SK-MEL-5 (cell line): ENCODE data around the gene WFDC8. TPM values are rescaled to one million over a fixed set of nuclear protein-coding genes. Genes with fewer than 3 reads are reported as not detected.
A peak's percentile ranks its signal among the peaks of the same experiment; 100 is the strongest.
"Not testable (repeated sequence)": the region's sequence is repeated elsewhere in the genome, so short reads cannot be mapped to it uniquely, and the experiment has no call there.

Experiments used
- DNase-seq: peaks from one replicate; pipeline ENCODE4 v3.0.0-alpha.2; 2016; ENCODE audit warnings: low read depth, low spot score
- in situ Hi-C: cut with HindIII; loops from 2 replicates; pipeline ENCODE4 v1.10.0; 2016; ENCODE audit warnings: low sequenced_read_pairs, high pct_unique_total_duplicates, low pct_unique_long_range_greater_than_20kb
- total RNA-seq: library from RNA; depleted of rRNA; stranded (reverse); fragments of >200 nt; shearing (Covaris generic); gene quantifications from 2 replicates; pipeline ENCODE4 v1.2.3, GENCODE V29; 2014

WFDC8 gene
- total RNA-seq, 1 experiment from 2014 or later, result not detected

DNA sequence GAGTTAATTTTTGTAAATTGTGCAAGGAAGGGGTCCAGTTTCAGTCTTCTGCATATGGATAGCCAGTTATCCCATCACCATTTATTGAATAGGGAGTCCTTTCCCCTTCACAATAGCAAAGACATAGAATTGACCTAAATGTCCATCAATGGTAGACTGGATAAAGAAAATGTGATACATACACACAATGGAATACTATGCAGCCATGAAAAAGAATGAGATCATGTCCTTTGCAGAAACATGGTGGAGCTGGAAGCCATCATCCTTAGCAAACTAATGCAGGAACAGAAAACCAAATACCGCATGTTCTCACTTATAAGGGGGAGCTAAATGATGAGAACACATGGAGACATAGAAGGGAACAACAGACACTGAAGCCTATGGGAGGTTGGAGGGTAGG is 9.4 kb downstream of the WFDC8 start:
- DNase-seq, in situ Hi-C loops: not testable (repeated sequence)

GRCh38 chr20:45564760-45565276 is 14.3 kb downstream of the WFDC8 start:
- in situ Hi-C loops, result no loop called here
- DNase-seq, result no peak

GRCh38 chr20:45555198-45555597 is 23.9 kb downstream of the WFDC8 start:
- no peak for DNase-seq
- in situ Hi-C loops, result no loop called here

GRCh38 chr20:45552456-45552855 is 26.6 kb downstream of the WFDC8 start:
- DNase-seq, result no peak
- in situ Hi-C loops, result no loop called here

GRCh38 chr20:45550765-45551164 is 28.3 kb downstream of the WFDC8 start:
- DNase-seq, result no peak
- in situ Hi-C loops, result no loop called here

DNA sequence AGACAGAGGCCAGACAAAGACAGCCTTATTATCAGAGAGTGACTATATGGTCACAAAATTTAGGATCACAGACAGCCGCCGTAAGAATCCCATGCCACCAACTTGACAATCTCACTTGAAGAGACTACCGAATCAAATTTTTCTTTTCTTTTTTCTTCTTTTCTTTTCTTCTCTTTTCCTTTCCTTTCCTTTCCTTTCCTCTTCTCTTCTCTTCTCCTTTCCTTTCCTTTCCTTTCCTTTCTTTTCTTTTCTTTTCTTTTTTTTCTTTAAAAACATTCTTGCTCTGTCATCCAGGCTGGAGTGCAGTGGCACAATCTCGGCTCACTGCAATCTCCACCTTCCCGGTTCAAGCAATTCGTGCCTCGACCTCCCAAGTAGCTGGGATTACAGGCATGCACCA is 30.7 kb downstream of the WFDC8 start:
- in situ Hi-C loops, result no loop called here
- no peak for DNase-seq

GRCh38 chr20:45547206-45547770 is 31.8 kb downstream of the WFDC8 start, which contains the start of gene EPPIN:
Gene EPPIN (minus strand): TSS chr20:45547401. CDS start chr20:45547357, 44 bp downstream.
- in situ Hi-C loops, result no loop called here
- DNase-seq, result no peak

- DNase-seq, result peak; percentile 65
- in situ Hi-C loops, result no loop called here
Observed at GRCh38 chr20:45545754-45546453, 33.2 kb downstream of the WFDC8 start.

DNA sequence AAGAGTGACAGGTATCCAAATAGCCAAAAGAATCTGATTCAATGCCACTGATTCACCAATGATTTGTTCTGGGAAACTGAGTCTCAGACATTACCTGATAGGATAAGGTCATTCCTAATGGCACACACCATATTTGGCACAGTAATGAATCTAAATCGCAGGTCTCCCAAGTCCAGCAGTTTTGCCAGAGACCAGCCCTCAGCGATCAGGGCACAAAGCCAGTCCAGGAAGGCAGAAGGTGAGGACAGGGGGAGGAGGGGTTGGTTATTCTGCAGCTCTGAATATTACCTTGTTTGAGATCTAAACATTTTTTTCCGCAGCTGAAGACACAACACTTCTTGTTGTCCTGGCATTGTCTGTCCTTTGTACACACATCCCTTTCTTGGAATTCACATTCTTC is 33.7 kb downstream of the WFDC8 start:
- in situ Hi-C loops, result no loop called here

GRCh38 chr20:45539382-45539781 is 39.7 kb downstream of the WFDC8 start, which contains the start of gene WFDC6:
Gene WFDC6 (minus strand): TSS chr20:45539482. CDS start chr20:45539407, 75 bp downstream.
- in situ Hi-C loops, result no loop called here
- no peak for DNase-seq

More for the DNA sequence above, 33.7 kb downstream of the WFDC8 start:
- no peak for DNase-seq

GRCh38 chr20:45538209-45538799 is 40.8 kb downstream of the WFDC8 start:
- in situ Hi-C loops, result no loop called here
- peak; percentile 32 for DNase-seq

DNA sequence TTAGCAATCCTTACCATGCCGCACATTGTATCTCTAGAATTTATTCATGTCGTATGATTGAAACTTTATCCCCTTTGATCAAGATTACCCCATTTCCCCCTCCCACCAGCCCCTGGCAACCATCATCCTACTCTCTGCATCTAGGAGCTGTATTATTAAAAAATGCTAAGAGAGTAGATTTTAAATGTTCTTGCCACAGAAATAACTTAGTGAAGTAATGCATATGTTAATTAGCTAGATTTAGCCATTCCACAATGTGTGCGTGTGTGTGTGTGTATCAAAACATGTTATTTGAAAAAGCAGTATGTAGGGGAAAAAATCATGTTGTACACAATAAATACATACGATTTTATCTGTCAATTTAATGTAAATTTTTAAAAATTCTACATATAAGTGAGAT is 51.8 kb downstream of the WFDC8 start:
- DNase-seq, result no peak
- in situ Hi-C loops, result no loop called here

- in situ Hi-C loops, result no loop called here
- no peak for DNase-seq
Observed at GRCh38 chr20:45523821-45524220, 55.3 kb downstream of the WFDC8 start.

GRCh38 chr20:45518282-45518681 is 60.8 kb downstream of the WFDC8 start:
- no peak for DNase-seq
- in situ Hi-C loops, result no loop called here

GRCh38 chr20:45515147-45515913 is 63.8 kb downstream of the WFDC8 start, which contains the start of gene SPINT3:
Gene SPINT3 (minus strand): TSS chr20:45515622. CDS start chr20:45515608, 14 bp downstream.
- in situ Hi-C loops, result no loop called here

DNA sequence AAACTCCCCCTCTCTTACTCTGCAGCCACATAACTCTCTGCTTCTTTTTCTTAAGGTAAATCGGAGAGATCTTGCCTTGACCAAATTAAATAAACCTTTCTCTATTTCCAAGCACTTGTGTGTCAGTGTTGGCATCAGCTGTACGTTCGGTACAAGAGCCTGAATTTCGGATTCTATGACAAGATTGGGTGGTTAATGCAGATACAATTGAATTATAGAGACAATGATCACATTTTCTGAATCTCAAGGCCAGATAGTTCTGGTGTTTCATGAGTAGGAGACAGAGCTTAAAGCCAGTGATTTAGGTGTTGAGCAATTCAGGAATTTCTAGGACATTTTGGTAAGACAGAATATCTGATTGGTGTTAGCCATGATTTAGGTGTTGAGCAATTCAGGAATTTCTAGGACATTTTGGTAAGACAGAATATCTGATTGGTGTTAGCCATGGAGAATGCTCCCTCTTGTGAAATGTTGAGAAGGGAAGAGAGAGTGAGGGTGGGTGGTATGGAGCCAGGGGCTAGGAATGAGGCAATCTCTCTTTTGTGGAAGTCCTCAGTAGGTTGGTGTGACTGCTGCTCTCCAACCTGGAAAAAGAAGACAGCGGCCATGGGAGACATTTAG is 68.7 kb downstream of the WFDC8 start:
- in situ Hi-C loops, result no loop called here
- DNase-seq, result no peak

More at GRCh38 chr20:45515147-45515913, 63.8 kb downstream of the WFDC8 start, which contains the start of gene SPINT3:
- no peak for DNase-seq

GRCh38 chr20:45509091-45509490 is 70.0 kb downstream of the WFDC8 start:
- no peak for DNase-seq
- in situ Hi-C loops, result no loop called here
